ENCODE measurements around the gene BAX.

The BAX gene

DNA sequence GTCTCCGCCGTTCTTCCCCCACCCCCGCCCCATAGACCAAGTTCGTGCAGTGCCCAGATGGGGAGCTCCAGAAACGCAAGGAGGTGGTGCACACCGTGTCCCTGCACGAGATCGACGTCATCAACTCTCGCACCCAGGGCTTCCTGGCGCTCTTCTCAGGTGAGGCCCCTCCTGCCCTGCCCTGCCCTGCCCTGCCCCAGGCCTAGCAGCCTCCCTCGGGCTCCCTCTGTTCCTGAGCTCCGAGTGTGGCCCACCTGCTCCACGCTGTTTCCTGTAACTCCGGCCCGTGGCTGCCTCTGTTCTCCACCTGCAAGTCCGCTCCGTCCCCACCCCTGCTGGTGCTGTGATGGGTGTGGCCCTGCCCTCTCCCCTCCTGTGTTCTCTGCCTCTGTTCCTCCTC is 55.8 kb downstream of the BAX start:
- no peak for DNase-seq

DNA sequence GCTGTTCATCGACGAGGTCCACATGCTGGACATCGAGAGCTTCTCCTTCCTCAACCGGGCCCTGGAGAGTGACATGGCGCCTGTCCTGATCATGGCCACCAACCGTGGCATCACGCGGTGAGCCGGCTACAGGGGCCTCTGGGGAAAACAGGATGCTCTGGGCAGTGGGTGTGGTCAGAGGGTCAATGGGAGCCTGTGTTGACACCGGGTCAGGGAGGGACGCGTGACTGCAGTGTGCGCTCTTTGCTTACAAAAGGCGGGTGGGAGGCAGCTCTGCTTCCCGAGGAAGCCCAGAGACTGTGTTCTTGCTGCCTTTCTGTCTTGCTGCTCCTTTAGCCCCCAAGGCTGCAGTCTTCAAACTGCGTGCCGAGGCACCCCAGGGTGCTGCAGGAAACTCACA is 56.5 kb downstream of the BAX start:
- no peak for DNase-seq
